ENCODE results near the gene CNGA2.

DNA sequence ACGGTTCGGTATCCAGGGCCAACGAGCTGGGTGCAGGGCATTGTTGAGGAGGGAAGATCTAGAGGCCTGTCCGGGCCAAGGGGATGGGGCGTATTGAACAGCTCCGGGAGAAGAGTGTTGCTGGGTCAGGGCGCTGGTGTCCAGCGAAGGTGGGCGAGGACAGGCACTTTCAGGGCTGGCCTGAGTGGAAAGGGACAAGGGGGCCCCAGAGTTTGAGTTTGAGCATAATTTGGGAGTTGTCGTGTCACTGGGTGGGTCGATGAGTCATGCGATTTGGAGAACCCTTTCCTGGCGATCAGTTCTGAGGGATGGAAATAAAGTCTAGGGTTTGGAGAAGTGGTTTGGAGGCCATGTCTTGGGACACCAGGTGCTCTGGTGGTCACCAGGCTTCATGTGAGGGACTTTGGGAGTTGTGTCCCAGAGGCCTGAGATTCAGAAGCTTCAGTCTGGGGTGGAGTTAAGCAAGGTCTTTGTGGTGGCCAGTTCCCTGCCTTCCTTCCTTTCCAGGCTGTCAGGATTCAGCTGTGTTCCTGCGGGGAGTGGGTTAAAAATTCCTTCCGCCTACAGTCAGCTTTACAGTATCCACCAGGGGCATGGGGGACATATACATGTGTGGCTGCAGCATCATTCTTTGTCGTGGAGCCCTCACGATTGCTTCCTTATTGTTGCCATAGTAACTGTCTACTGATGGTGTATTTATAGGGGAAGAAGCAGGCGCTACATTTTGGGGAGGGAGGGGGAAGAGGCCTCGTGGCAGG is 38.8 kb upstream of the CNGA2 start:
- TF ChIP-seq, protein P1, sequence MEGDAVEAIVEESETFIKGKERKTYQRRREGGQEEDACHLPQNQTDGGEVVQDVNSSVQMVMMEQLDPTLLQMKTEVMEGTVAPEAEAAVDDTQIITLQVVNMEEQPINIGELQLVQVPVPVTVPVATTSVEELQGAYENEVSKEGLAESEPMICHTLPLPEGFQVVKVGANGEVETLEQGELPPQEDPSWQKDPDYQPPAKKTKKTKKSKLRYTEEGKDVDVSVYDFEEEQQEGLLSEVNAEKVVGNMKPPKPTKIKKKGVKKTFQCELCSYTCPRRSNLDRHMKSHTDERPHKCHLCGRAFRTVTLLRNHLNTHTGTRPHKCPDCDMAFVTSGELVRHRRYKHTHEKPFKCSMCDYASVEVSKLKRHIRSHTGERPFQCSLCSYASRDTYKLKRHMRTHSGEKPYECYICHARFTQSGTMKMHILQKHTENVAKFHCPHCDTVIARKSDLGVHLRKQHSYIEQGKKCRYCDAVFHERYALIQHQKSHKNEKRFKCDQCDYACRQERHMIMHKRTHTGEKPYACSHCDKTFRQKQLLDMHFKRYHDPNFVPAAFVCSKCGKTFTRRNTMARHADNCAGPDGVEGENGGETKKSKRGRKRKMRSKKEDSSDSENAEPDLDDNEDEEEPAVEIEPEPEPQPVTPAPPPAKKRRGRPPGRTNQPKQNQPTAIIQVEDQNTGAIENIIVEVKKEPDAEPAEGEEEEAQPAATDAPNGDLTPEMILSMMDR (IDR thresholded peaks at IDR 0.05; ENCODE audit: insufficient read depth, low read depth, low read length), result no peak
- no peak for TF ChIP-seq EZH2 (IDR thresholded peaks at IDR 0.05; ENCODE audit: insufficient read depth, low read length)

All from astrocyte (in vitro differentiated cells and primary cell).